NCI-H2171 (cell line): ENCODE results near the gene ZNF385B.
A peak's percentile ranks its signal among the peaks of the same experiment; 100 is the strongest.

Source experiments
- DNase-seq: peaks from one replicate; lab custom pipeline; 2025; lab: John Stamatoyannopoulos, UW

The ZNF385B gene

GRCh38 chr2:179581605-179582004, 279.8 kb downstream of the ZNF385B start:
- peak; percentile 7 for DNase-seq

GRCh38 chr2:179580378-179581146, 280.9 kb downstream of the ZNF385B start:
- no peak for DNase-seq

- DNase-seq: no peak
Measured at GRCh38 chr2:179579800-179580199, 281.6 kb downstream of the ZNF385B start.

- no peak for DNase-seq
Measured at GRCh38 chr2:179578171-179578916, 283.1 kb downstream of the ZNF385B start.

GRCh38 chr2:179574061-179574519, 287.3 kb downstream of the ZNF385B start:
- no peak for DNase-seq

- DNase-seq: no peak
Measured at GRCh38 chr2:179572544-179572943, 288.9 kb downstream of the ZNF385B start.

GRCh38 chr2:179571721-179572120, 289.7 kb downstream of the ZNF385B start:
- DNase-seq: no peak

GRCh38 chr2:179571252-179571651, 290.2 kb downstream of the ZNF385B start:
- no peak for DNase-seq

- no peak for DNase-seq
Measured at GRCh38 chr2:179569831-179570233, 291.6 kb downstream of the ZNF385B start.

- DNase-seq: no peak
Measured at GRCh38 chr2:179565807-179566206, 295.6 kb downstream of the ZNF385B start.

GRCh38 chr2:179562330-179562885, 299.0 kb downstream of the ZNF385B start:
- DNase-seq: peak; percentile 53

- DNase-seq: peak; percentile 4
Measured at GRCh38 chr2:179561702-179562101, 299.7 kb downstream of the ZNF385B start.

- no peak for DNase-seq
Measured at GRCh38 chr2:179560257-179560735, 301.1 kb downstream of the ZNF385B start.

GRCh38 chr2:179559108-179559806, 302.2 kb downstream of the ZNF385B start:
- DNase-seq: no peak

- DNase-seq: no peak
Measured at GRCh38 chr2:179558010-179558934, 303.1 kb downstream of the ZNF385B start.

GRCh38 chr2:179556425-179556824, 305.0 kb downstream of the ZNF385B start:
- DNase-seq: no peak

- DNase-seq: peak; percentile 9
Measured at GRCh38 chr2:179555691-179556283, 305.6 kb downstream of the ZNF385B start.

GRCh38 chr2:179554639-179555386, 306.6 kb downstream of the ZNF385B start:
- no peak for DNase-seq

GRCh38 chr2:179553382-179553781, 308.0 kb downstream of the ZNF385B start:
- DNase-seq: no peak

- DNase-seq: no peak
Measured at GRCh38 chr2:179551539-179552045, 309.8 kb downstream of the ZNF385B start.
